Smooth muscle cell of the umbilical artery (primary cell): ENCODE measurements around the gene TPMT. TPM values are rescaled to one million over a fixed set of nuclear protein-coding genes. Genes with fewer than 3 reads are reported as not detected.

Experiments
- total RNA-seq: library from RNA; depleted of rRNA; stranded (reverse); fragments of >200 nt; gene quantifications from 2 replicates; pipeline ENCODE4 v1.2.3, GENCODE V29; 2014

The TPMT gene
- total RNA-seq = 11.3 and 24.0 TPM in 2 replicates

DNA sequence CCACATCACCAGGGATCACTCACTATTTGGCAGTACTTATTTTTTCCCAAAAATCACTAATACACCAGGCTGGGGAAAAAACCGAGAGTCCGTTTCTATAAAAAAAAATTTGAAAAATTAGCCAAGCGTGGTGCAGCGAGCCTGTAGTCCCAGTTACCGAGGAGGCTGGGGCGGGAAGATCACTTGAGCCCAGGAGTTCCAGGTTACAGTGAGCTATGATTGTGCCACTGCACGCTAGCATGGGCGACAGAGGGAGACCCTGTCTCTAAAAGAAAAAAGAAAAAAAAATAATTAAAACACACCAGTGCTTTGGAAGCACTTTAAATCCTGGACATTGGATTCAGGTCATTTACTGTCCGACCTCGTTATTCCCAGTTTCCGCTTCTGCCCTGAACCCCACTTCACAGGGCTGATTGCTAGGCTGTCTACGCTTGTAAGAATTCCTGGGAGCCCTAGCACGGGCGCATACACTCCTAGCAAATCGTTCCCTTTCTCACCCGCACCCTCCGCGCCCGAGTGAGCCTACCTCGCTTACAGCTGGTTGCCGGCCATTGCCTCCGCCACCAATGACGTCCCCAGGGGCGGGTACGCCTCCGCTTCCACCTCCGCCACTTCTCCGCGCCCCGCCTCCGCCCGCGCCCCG lies at the start of gene TPMT:
Gene TPMT, minus strand, starts transcription at position 571 of the 643 bp plus-strand sequence. CDS start 5,950 bp downstream, outside the sequence.

GRCh38 chr6:18155150-18155863 lies 430 bp upstream of the TPMT start, which contains the start of gene KDM1B:
TSS of gene KDM1B (plus strand) at chr6:18155422. CDS start at chr6:18159896, 4,474 bp downstream.

GRCh38 chr6:18122128-18123093 lies 32.5 kb downstream of the TPMT start, which contains the start of gene NHLRC1:
TSS of gene NHLRC1 (minus strand) at chr6:18122677. CDS start at chr6:18122606, 71 bp downstream.

Other genes starting within 250 kb of the TPMT start
- 43.1 and 61.7 TPM in 2 replicates for gene KIF13A, start 167.4 kb downstream of the TPMT start, total RNA-seq
- 2.1 and 2.4 TPM in 2 replicates for gene NHLRC1, start 32.4 kb downstream of the TPMT start, total RNA-seq
- gene KDM1B, start 345 bp upstream of the TPMT start, total RNA-seq = 21.7 and 47.7 TPM in 2 replicates
- 58.2 and 66.3 TPM in 2 replicates for gene DEK, start 109.5 kb upstream of the TPMT start, total RNA-seq
- 0.74 and 1.8 TPM in 2 replicates for gene RNF144B, start 232.3 kb upstream of the TPMT start, total RNA-seq